Astrocyte (in vitro differentiated cells and primary cell): Measurements from ENCODE around the gene PPP4R4. TPM values are rescaled to one million over a fixed set of nuclear protein-coding genes. Genes with fewer than 3 reads are reported as not detected.

Experiments
- DNase-seq: peaks from one replicate; pipeline ENCODE4 v3.0.0-alpha.2; 2010; ENCODE audit warnings: low read depth
- FAIRE-seq: peaks from 2 replicates; lab custom pipeline; 2011; peaks lifted over from hg19 to GRCh38; lab: Jason Lieb, UNC
- H2AFZ ChIP-seq: 2 replicates; pipeline ENCODE4 v1.6.0; 2012; ENCODE audit warnings: low read depth, low read length, inconsistent platforms
- H3K27ac ChIP-seq: 2 replicates; pipeline ENCODE4 v1.5.1; 2011; ENCODE audit warnings: low read depth, low read length, inconsistent platforms
- H3K27me3 ChIP-seq: 2 replicates; pipeline ENCODE4 v1.6.0; 2011; ENCODE audit warnings: low read length, inconsistent platforms; ENCODE audit not compliant: insufficient read depth
- H3K36me3 ChIP-seq: 2 replicates; pipeline ENCODE4 v1.5.1; 2011; ENCODE audit warnings: low read length, inconsistent platforms; ENCODE audit not compliant: insufficient read depth
- H3K4me1 ChIP-seq: 2 replicates; pipeline ENCODE4 v1.5.1; 2011; ENCODE audit warnings: low read length, inconsistent platforms; ENCODE audit not compliant: insufficient read depth
- H3K4me2 ChIP-seq: 2 replicates; pipeline ENCODE4 v1.6.0; 2012; ENCODE audit warnings: low read length, inconsistent platforms
- H3K4me3 ChIP-seq: 2 replicates; pipeline ENCODE4 v1.5.1; 2011; ENCODE audit warnings: low read depth, mild to moderate bottlenecking, low read length, inconsistent platforms; ENCODE audit not compliant: insufficient read depth
- H3K79me2 ChIP-seq: 2 replicates; pipeline ENCODE4 v1.6.0; 2012; ENCODE audit warnings: mild to moderate bottlenecking, low read length, inconsistent platforms; ENCODE audit not compliant: insufficient read depth
- H3K9ac ChIP-seq: 2 replicates; pipeline ENCODE4 v1.6.0; 2012; ENCODE audit warnings: mild to moderate bottlenecking, low read length, inconsistent platforms
- H3K9me3 ChIP-seq: 2 replicates; pipeline ENCODE4 v1.5.1; 2012; ENCODE audit warnings: low read depth, mild to moderate bottlenecking, low read length, inconsistent platforms; ENCODE audit not compliant: insufficient read depth
- H4K20me1 ChIP-seq: 2 replicates; pipeline ENCODE4 v1.6.0; 2012; ENCODE audit warnings: low read length, inconsistent platforms; ENCODE audit not compliant: insufficient read depth
- H3K27ac Mint-ChIP-seq: one replicate; pipeline ENCODE4 v1.8.0; 2021; ENCODE audit warnings: mild to moderate bottlenecking, mixed read lengths; ENCODE audit not compliant: unreplicated experiment
- H3K27me3 Mint-ChIP-seq: one replicate; pipeline ENCODE4 v1.8.0; 2021; ENCODE audit warnings: low read depth, mixed read lengths; ENCODE audit not compliant: unreplicated experiment
- H3K36me3 Mint-ChIP-seq: one replicate; pipeline ENCODE4 v1.8.0; 2021; ENCODE audit warnings: low read depth, mixed read lengths; ENCODE audit not compliant: unreplicated experiment
- H3K4me1 Mint-ChIP-seq: one replicate; pipeline ENCODE4 v1.8.0; 2021; ENCODE audit warnings: low read depth, mixed read lengths; ENCODE audit not compliant: unreplicated experiment
- H3K4me3 Mint-ChIP-seq: one replicate; pipeline ENCODE4 v1.8.0; 2021; ENCODE audit warnings: mild to moderate bottlenecking, moderate library complexity, mixed read lengths; ENCODE audit not compliant: unreplicated experiment
- H3K9me3 Mint-ChIP-seq: one replicate; pipeline ENCODE4 v1.8.0; 2021; ENCODE audit warnings: mild to moderate bottlenecking, mixed read lengths; ENCODE audit not compliant: unreplicated experiment
- EZH2 ChIP-seq: IDR thresholded peaks from 2 replicates; pipeline ENCODE4 v1.6.1; 2012; ENCODE audit warnings: mild to moderate bottlenecking, low read length, inconsistent platforms; ENCODE audit not compliant: insufficient read depth
- total RNA-seq: library from RNA; stranded (reverse); gene quantifications from 2 replicates; pipeline ENCODE4 v1.2.1, GENCODE V29; 2021
- TF ChIP-seq, protein P1 (sequence below): IDR thresholded peaks from 2 replicates; pipeline ENCODE4 v1.5.1; 2011; ENCODE audit warnings: low read depth, mild to moderate bottlenecking, inconsistent platforms, low read length, moderate library complexity; ENCODE audit not compliant: insufficient read depth

PPP4R4 gene
- total RNA-seq, 1 donor from 2014 or later, result 6.0 TPM

DNA sequence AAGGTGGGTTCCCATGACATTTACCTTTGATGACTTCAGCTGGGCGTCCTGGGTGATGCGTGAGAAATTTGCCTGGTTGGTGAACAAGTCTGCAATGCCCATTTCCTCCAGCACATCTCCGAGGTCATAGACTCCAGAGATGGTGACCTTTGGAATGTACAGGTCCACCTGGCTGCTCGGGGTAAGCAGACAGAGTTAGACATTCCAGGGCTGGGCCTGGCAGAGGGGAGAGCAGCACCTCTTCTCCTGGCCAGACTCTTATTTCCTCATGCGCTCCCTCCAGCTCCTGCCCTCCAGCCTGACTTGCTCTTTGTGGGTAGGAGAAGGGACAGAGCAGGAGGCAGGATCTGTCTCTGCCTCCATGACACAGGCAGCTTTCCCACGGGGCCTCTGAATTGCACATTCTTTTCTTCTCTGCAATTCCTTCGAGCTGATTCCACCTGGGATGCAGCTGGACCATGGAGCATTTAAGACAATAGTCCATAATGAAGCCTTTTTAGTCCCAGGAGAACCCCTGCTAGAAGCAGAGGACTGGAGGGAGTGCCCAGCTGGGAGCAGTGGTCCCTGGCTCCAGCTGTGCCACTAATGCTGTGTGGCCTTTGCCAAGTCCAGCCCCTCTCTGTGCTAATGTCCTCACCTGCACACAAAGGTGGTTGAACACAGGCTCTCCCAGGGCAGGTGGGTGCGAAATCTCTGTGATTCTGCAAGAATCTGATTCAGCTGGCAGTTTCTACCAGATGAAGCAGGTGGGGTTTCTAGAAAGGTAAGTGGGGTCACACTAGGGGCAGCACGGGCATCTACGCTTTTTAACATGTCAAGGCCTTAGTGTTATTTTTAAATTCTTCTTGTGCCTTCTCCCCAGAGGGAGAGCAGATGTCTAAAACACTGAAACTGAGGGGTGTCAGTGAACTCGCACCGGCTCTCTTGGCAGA lies 132.2 kb downstream of the PPP4R4 start:
- DNase-seq, result no peak
- peaks cover 16% of the 10 kb centered on the region for H3K9me3 Mint-ChIP-seq
- H3K27ac ChIP-seq, result no peak overlapping the region
- H3K4me1 ChIP-seq, result no peaks in the 10 kb centered on the region
- no peak for TF ChIP-seq EZH2
- TF ChIP-seq, protein P1, sequence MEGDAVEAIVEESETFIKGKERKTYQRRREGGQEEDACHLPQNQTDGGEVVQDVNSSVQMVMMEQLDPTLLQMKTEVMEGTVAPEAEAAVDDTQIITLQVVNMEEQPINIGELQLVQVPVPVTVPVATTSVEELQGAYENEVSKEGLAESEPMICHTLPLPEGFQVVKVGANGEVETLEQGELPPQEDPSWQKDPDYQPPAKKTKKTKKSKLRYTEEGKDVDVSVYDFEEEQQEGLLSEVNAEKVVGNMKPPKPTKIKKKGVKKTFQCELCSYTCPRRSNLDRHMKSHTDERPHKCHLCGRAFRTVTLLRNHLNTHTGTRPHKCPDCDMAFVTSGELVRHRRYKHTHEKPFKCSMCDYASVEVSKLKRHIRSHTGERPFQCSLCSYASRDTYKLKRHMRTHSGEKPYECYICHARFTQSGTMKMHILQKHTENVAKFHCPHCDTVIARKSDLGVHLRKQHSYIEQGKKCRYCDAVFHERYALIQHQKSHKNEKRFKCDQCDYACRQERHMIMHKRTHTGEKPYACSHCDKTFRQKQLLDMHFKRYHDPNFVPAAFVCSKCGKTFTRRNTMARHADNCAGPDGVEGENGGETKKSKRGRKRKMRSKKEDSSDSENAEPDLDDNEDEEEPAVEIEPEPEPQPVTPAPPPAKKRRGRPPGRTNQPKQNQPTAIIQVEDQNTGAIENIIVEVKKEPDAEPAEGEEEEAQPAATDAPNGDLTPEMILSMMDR, result no peak
- H3K4me3 Mint-ChIP-seq, result no peak overlapping the region
- H3K27ac Mint-ChIP-seq, result no peak overlapping the region
- no peaks in the 10 kb centered on the region for H3K4me1 Mint-ChIP-seq
- no peak for FAIRE-seq
- no peaks in the 10 kb centered on the region for H3K79me2 ChIP-seq
- no peak overlapping the region for H2AFZ ChIP-seq
- no peak overlapping the region for H3K9ac ChIP-seq
- peaks cover 3% of the 10 kb centered on the region for H3K9me3 ChIP-seq
- no peak overlapping the region for H3K4me2 ChIP-seq
- H3K27me3 Mint-ChIP-seq, result no peaks in the 10 kb centered on the region
- no peaks in the 10 kb centered on the region for H3K36me3 ChIP-seq
- H3K27me3 ChIP-seq, result no peaks in the 10 kb centered on the region
- H4K20me1 ChIP-seq, result no peaks in the 10 kb centered on the region
- H3K36me3 Mint-ChIP-seq, result no peaks in the 10 kb centered on the region
- H3K4me3 ChIP-seq, result no peak overlapping the region

DNA sequence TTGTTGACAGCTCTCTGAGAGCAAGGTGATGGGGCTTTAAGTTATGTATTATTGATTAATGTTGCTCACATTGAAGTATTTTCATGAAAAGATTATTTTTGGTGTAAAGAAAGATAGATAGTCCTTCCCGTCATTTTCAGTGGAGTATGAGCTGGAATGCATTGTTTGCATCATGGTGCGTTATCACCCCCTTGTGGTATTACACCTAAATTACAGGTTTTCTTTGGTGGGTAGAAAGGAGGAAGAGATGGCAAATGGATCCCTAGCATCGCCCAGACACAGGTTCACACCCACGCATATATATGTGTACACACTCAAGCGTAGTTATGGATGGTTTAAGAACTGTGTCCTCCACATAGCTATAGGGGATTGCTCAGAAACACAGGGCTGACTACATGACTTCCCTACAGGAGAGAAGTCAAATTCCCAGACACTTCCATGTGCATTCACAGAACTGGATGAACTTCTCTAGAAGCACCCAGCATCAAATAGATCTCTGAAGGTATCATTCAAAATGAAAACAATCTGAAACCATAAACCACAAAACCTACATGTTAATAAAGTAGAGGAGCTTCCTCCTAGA lies 133.4 kb downstream of the PPP4R4 start:
- TF ChIP-seq EZH2, result no peak
- TF ChIP-seq, protein P1, result no peak
- peaks cover 3% of the 10 kb centered on the region for H3K27me3 Mint-ChIP-seq

DNA sequence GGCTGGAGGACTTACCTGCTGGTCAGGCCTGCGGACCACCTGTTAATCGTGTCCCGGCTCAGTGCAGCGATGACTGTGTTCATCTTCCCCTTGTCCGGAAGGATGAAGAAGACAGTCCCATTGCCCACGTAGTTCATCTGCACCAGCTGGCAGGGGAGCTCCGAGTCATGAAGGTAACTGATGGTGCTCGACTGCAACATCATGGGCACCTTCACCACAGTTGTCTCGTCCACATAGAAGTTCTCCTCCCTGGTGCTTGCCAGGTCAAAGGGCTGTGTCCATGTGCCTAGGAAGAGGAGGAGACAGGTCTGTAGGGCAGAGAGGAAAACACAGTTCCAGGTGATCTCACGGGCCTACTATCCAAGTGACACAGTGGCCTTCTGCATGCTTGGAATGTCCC lies 135.6 kb downstream of the PPP4R4 start:
- H3K9me3 ChIP-seq, result peaks cover 3% of the 10 kb centered on the region
- no peaks in the 10 kb centered on the region for H3K79me2 ChIP-seq
- no peak overlapping the region for H3K27ac Mint-ChIP-seq
- no peak overlapping the region for H3K4me2 ChIP-seq
- no peaks in the 10 kb centered on the region for H3K36me3 Mint-ChIP-seq
- no peak overlapping the region for H3K9ac ChIP-seq
- FAIRE-seq (no peak), DNase-seq (no peak)
- H4K20me1 ChIP-seq, result no peaks in the 10 kb centered on the region
- H3K27me3 ChIP-seq, result no peaks in the 10 kb centered on the region
- no peak overlapping the region for H3K27ac ChIP-seq
- H3K4me1 Mint-ChIP-seq, result no peaks in the 10 kb centered on the region
- H3K27me3 Mint-ChIP-seq, result peaks cover 7% of the 10 kb centered on the region
- H2AFZ ChIP-seq, result no peak overlapping the region
- no peak overlapping the region for H3K4me3 Mint-ChIP-seq
- no peaks in the 10 kb centered on the region for H3K4me1 ChIP-seq
- no peak for TF ChIP-seq EZH2
- TF ChIP-seq, protein P1, result no peak
- H3K4me3 ChIP-seq, result no peak overlapping the region
- peaks cover 16% of the 10 kb centered on the region for H3K9me3 Mint-ChIP-seq
- no peaks in the 10 kb centered on the region for H3K36me3 ChIP-seq

More for the DNA sequence above, 133.4 kb downstream of the PPP4R4 start:
- DNase-seq (no peak), FAIRE-seq (no peak)
- Histone ChIP-seq H3K9ac (no peak overlapping the region), H3K4me3 (no peak overlapping the region), H3K4me1 (no peaks in the 10 kb centered on the region), H3K79me2 (no peaks in the 10 kb centered on the region), H3K36me3 (no peaks in the 10 kb centered on the region), H3K4me2 (no peak overlapping the region), H2AFZ (no peak overlapping the region), H3K27me3 (no peaks in the 10 kb centered on the region), H4K20me1 (no peaks in the 10 kb centered on the region), H3K27ac (no peak overlapping the region), H3K9me3 (peaks cover 3% of the 10 kb centered on the region)
- H3K4me3 Mint-ChIP-seq, result no peak overlapping the region
- no peaks in the 10 kb centered on the region for H3K4me1 Mint-ChIP-seq
- H3K36me3 Mint-ChIP-seq, result no peaks in the 10 kb centered on the region
- H3K9me3 Mint-ChIP-seq, result peaks cover 16% of the 10 kb centered on the region
- no peak overlapping the region for H3K27ac Mint-ChIP-seq
